ENCODE data around the gene LRRC1.

Gene LRRC1

GRCh38 chr6:53818858-53819609 is 24.2 kb downstream of the LRRC1 start:
- no peak for DNase-seq

- no peak for DNase-seq
These were observed 27.8 kb downstream of the LRRC1 start for GRCh38 chr6:53822401-53823125.

DNA sequence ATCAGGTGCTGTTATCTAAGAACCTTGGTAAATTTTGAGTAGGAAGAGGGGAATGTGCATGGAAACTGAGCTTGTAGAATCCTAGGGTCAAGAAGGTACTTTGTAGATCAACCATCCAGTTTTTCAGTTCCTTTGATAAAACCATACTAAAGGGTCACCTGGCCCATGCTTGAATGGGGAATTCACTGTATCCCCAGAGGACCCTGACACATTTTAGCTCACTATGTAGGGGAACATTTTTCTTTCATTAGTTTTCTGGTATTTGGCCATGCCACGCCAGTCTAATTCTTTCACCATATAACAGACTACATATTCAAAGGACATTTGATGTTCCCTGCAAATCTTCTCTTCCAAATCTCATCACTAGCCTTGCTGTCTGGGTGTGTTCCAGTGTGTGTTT is 29.9 kb downstream of the LRRC1 start:
- DNase-seq: no peak

GRCh38 chr6:53825532-53826321 is 30.9 kb downstream of the LRRC1 start:
- DNase-seq: no peak

DNA sequence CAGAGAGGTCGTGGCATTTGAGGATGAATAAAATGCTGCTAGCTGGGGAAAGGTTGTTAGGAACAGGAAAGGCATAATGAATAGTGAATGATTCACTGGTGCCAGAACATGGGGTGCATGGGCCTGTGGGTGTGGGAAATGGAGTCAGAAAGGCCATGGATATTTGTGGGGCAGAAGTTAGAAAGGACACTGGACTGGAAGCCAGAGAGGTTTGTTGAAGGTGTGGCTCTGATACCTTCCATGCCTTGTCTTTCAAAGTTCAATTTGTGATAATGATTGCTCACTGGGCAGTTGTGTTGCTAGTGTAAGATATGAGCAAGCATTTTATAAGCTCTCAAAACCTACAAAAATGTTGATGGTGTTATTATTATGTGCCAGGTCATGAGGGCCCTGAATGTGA is 32.7 kb downstream of the LRRC1 start:
- DNase-seq: no peak

- no peak for DNase-seq
These were observed 33.4 kb downstream of the LRRC1 start for GRCh38 chr6:53828215-53828614.

DNA sequence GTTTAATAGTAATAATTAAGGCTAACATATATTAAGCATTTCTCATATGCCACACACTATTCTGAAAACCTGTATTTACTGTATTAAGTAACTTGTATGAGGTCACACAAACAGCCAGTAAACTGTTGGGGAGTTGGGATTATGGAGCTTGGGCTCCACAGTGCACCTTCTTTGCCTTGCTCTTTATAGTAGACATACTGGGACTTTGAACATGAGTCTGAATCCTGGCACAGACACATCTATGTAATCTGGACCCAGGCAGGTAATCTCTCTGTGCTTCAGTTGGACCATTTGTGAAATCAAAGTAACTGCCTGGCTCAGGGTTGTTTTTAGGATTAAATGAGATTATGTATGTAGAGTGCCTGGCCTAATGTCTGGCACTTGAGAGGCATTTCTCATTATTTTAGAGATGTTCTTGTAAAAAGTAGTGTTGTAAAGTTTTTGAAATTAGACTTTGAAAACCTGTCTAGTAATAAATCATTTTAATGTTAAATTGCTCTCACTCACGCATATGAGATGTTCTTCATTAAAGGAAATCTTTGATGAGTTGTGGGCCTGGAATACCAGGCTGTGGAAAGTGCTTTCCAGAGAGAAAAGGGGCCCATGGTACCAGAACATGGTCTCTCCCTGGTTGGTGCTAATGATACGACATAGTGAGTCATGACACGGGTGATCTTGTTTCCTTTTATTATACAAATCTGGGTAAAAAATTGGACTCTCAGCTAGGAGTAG is 34.3 kb downstream of the LRRC1 start:
- no peak for DNase-seq

- no peak for DNase-seq
These were observed 35.0 kb downstream of the LRRC1 start for GRCh38 chr6:53829698-53830221.

DNA sequence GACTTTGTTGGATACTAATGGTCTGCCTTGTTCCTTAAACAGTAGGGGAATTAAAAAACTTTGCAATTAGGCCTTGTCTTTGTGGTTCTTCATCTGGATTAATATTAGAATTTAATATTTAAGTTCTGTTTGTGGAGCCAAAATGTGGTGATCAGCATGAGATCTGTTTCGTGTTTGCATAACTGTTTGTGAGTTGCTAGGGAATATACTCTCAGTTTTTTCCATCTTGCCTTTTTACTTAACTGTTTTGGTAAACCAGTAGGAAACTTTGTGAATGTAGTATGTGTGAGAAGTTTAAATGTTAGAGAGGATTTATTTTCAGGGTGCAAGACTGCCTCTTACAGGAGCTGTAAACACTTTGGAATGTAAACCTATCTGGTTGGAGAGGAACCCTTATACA is 35.6 kb downstream of the LRRC1 start:
- DNase-seq: no peak

DNA sequence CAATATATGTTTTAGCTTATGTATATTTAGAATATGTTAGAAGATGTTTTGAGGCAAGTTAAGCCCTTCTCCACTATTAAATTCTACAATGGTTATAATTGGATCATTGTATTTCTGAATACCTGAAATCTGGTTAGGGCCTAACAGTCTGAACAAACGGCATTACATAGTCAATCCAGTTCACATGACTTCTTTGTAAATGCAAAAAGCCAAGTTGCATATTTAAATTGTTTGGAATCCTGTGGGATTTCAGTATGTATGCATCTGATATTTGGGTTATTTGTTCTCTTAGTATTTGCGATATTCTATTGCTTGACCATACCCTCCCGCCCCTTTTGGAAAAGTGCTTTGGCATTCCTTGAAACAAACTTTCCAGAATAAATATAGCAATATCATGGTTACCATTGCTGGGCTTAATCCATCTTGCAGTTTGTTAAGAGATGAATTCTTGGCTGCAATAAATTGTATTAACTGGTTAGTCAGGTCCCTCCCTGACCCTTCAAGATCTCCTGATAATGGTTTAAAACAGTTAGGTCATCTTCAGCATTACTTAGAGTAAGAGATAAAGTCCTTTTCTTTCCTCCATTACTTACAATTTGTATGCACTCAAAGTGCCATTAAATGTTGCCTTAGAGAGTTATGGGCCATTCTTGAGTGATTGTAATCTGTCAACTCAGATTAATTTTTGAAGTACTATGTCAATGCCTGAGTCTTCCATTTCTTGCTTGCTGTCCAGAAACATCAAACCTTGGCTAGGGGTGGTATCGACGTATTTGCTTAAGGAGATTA is 36.5 kb downstream of the LRRC1 start:
- no peak for DNase-seq

DNA sequence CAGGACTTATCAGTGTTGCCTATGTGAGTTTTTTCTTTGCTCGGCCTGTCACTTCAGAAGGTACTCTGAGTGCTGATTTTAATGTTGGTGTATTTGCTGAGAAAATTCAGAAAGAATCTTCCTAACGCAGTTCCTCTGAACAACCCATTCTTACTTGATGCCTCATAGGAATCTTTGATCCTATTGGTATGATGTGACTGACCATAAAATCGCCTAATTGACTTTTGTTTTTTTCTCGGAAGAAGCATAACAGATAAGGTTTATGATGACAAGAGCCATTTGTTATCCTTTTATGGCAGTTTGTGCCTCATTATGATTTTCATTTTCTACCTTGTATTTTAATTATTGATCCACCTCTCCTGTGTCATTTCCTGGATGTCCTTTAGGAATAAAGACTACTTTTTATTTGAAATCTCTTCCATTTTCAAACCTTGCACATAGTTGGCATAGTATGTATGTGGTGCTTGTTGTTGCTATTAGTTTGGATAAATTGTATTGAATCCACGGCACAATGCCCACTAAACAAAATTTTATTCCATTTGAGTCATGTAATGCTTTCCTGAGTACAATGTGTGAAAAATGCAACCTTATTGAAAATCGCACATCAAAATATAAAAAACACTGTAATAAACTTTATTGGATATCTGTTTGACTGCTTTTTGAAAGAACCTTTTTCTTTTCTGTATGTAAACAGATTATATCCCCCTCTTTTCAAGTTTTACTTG is 37.3 kb downstream of the LRRC1 start:
- DNase-seq: no peak

DNA sequence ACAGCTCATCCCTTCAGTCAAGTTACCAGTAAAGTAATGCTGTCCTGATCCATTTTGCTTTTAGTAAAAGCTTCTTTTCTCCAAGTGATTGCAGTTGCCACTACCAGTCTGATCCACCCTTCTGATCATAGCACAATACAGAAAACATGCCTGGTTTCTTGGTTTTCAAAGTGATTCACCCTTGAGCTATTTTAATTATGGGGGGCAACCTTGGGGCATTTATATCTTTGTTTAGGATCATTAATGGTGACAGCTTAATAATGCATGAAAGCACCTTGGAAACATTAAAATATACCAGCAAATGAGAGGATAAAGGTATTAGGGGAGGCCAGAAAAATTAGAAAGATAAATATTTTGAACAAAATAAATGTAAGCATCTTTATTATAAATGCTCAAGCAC is 38.4 kb downstream of the LRRC1 start:
- no peak for DNase-seq

- DNase-seq: no peak
These were observed 39.3 kb downstream of the LRRC1 start for GRCh38 chr6:53834132-53834531.

- DNase-seq: no peak
These were observed 43.3 kb downstream of the LRRC1 start for GRCh38 chr6:53837865-53838769.

DNA sequence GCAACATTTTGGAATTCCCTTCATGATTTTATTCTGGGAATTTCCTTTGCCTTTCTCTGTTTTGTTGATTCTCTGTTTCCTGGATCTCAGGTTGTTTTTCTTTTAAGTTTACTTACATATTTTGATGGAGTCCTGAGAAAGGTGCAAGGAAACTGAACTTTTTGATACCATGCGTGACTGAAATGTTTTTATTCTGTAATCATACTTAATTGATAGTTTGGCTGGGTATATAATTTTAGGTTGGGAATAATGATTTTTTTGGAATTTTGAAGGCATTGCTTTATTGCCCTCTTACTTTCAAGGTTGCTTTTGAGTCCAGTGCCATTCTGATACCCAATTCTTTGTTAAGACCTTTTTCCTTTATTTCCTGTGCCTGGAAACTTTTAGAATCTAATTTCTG is 45.2 kb downstream of the LRRC1 start:
- DNase-seq: no peak

DNA sequence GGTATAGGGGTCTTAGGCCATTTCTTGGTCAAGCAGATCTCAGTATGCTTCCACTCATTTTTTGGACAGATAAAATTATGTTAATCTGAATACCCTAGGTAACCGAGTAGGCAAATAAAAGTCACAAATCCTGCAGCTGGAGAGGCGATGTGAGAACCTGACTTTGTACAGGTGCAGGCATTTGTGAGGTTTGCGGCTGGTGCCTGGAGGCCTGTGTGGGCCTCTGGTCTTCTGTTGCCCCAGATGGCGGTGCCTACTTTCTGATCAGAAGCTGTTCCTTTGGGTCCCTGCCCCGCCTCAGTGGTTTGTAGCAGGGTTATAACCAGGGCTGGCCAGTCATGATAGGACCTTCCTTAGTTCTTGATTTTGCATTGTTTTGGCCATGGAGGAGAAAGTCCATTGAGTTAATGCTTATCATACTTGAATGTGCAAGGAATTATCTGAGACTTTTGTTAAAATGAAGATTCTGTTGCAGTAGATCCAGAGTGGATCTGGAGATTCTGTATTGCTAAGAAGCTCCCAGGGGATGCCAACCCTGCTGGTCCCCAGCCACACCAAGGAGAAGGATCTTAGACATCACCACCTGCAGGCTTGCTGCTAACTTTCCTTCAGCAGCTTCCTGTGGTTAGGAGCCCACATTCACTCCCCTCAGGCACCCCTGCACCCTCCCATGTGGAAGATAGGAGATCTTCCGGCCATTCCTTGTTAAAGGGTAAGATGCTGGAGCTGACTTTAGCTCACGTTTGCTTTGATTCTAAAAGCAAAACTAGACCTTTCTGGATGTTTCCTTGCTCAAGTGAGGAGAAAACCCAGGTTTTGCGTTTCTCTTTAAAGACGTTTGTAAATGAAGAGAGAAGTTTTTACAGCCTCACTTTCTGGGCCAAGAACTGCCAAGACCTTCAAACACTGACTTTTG is 50.7 kb downstream of the LRRC1 start:
- DNase-seq: no peak

DNA sequence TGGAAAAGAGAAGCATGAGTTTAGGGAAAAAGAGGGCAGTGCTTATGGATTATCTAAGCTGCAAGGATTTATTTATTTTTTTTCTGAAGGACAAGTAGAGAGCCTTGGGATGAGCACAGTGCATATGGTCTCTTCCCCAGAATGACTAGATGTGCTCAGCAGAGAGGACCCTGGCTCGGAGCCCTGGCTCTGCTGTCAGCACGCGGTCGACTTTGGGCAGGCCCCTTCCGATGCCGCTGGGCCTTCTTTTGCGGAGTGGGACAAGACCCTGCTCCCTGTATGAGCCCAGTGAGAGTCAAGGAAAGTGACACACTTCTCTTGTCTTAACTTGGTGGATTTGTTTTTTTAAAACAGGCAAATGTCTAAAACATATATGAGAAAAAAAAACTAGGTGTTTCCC is 51.4 kb downstream of the LRRC1 start:
- no peak for DNase-seq

DNA sequence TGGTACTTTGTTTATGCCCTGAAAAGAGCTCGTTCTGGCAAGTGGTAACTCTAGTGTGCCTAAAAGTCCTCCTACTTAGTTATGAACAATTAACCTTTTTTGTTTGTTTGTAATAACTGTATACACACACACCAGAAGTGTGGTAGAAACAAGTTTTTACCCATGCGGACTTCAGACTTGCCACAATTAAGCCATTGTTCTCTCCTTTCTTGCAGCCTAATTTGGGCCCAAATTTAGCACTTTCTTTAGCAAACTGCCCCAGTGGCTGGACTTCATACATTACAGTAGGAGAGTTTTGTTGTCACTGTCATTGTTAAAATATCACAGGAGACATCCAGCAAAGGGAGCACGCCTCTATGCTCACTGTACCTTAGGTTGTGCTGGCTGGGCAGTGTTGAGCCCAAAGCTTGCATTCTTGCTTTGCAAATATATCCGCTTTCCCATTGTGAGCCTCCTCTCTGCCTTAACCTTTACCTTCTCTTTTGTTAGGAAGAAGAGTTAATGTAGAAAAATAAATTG is 53.0 kb downstream of the LRRC1 start:
- no peak for DNase-seq

GRCh38 chr6:53850527-53850926 is 55.7 kb downstream of the LRRC1 start:
- DNase-seq: no peak
